SJCRH30 (cell line): ENCODE measurements around the gene SPATA9. TPM values are rescaled to one million over a fixed set of nuclear protein-coding genes. Genes with fewer than 3 reads are reported as not detected.

Experiments used
- DNase-seq, 2 experiments: peaks; one replicate each; pipeline ENCODE4 v3.0.0-alpha.2; 2015 to 2020
- H3K27ac ChIP-seq: fragments of 250-450 bp; sonication (Bioruptor Pico); 2 replicates; pipeline ENCODE4 v1.5.1; 2020; ENCODE audit warnings: mild to moderate bottlenecking, moderate library complexity
- H3K27me3 ChIP-seq: fragments of 250-450 bp; sonication (Bioruptor Pico); 2 replicates; pipeline ENCODE4 v1.5.1; 2020; ENCODE audit warnings: mild to moderate bottlenecking, moderate library complexity
- H3K36me3 ChIP-seq: fragments of 250-450 bp; sonication (Bioruptor Pico); 2 replicates; pipeline ENCODE4 v1.5.1; 2020; ENCODE audit warnings: mild to moderate bottlenecking, moderate library complexity
- H3K4me1 ChIP-seq: fragments of 250-450 bp; sonication (Bioruptor Pico); 2 replicates; pipeline ENCODE4 v1.5.1; 2020; ENCODE audit warnings: mild to moderate bottlenecking, moderate library complexity
- H3K4me3 ChIP-seq: fragments of 250-450 bp; sonication (Bioruptor Pico); 2 replicates; pipeline ENCODE4 v1.5.1; 2020; ENCODE audit warnings: mild to moderate bottlenecking, moderate library complexity
- H3K9me3 ChIP-seq: fragments of 250-450 bp; sonication (Bioruptor Pico); replicated peaks from 2 replicates; pipeline ENCODE4 v1.5.1; 2020; ENCODE audit warnings: mild to moderate bottlenecking, moderate library complexity
- total RNA-seq: library from RNA; depleted of rRNA; stranded (reverse); fragments of >200 nt; shearing (Covaris generic); gene quantifications from 2 replicates; pipeline ENCODE4 v1.2.3, GENCODE V29; 2014

SPATA9 gene
- total RNA-seq, 1 experiment from 2014 or later = 1.8 TPM

- no peak for DNase-seq
- Histone ChIP-seq H3K36me3 (no peaks in the 10 kb centered on the region), H3K27ac (no peak overlapping the region), H3K4me1 (peaks cover 19% of the 10 kb centered on the region), H3K4me3 (no peak overlapping the region), H3K9me3 (no peaks in the 10 kb centered on the region), H3K27me3 (no peaks in the 10 kb centered on the region)
Measured at GRCh38 chr5:95671826-95672225, 11.0 kb downstream of the SPATA9 start.

- Histone ChIP-seq H3K36me3 (no peaks in the 10 kb centered on the region), H3K4me1 (peaks cover 19% of the 10 kb centered on the region), H3K4me3 (no peak overlapping the region), H3K27ac (no peak overlapping the region), H3K9me3 (no peaks in the 10 kb centered on the region), H3K27me3 (no peaks in the 10 kb centered on the region)
- no peak for DNase-seq
Measured at GRCh38 chr5:95670568-95670967, 12.2 kb downstream of the SPATA9 start.

- no peak for DNase-seq
- Histone ChIP-seq H3K27me3 (no peaks in the 10 kb centered on the region), H3K4me1 (peaks cover 19% of the 10 kb centered on the region), H3K36me3 (no peaks in the 10 kb centered on the region), H3K27ac (no peak overlapping the region; the same call in 1 of the 2 replicates), H3K9me3 (no peaks in the 10 kb centered on the region), H3K4me3 (no peak overlapping the region)
Measured at GRCh38 chr5:95669985-95670384, 12.8 kb downstream of the SPATA9 start.

DNA sequence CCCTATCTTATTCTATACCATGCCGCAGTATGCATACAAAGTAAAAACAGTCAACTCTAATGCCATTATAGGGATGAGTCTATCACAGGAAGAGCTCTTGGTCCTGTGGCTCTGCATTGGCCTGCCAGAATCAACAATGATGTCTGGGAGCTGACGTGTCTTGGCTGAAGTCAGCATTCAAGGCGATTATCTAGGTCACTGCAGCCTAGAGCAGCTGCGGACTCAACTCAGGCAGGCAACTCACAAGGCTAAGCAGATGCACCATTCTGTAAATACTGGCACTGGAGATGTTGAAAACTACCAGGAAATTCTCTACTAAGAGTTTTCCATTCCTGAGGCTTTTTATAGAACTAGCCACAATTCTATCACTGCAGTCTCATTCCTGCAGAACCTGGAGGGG lies 13.3 kb downstream of the SPATA9 start:
- Histone ChIP-seq H3K9me3 (no peaks in the 10 kb centered on the region), H3K4me3 (no peak overlapping the region), H3K27ac (peak overlapping the region; percentile 7), H3K27me3 (no peaks in the 10 kb centered on the region), H3K4me1 (peaks cover 19% of the 10 kb centered on the region), H3K36me3 (no peaks in the 10 kb centered on the region)
- DNase-seq = peak; percentile 75 to 82

- no peaks in the 10 kb centered on the region for H3K36me3 ChIP-seq
- no peak for DNase-seq
- H3K27me3 ChIP-seq = no peaks in the 10 kb centered on the region
- H3K27ac ChIP-seq = no peak overlapping the region; the same call in 1 of the 2 replicates
- H3K4me1 ChIP-seq = peaks cover 21% of the 10 kb centered on the region
- no peaks in the 10 kb centered on the region for H3K9me3 ChIP-seq
- no peak overlapping the region for H3K4me3 ChIP-seq
Measured at GRCh38 chr5:95668728-95669127, 14.1 kb downstream of the SPATA9 start.

- no peaks in the 10 kb centered on the region for H3K27me3 ChIP-seq
- no peaks in the 10 kb centered on the region for H3K36me3 ChIP-seq
- no peaks in the 10 kb centered on the region for H3K9me3 ChIP-seq
- H3K4me3 ChIP-seq = no peak overlapping the region
- peaks cover 21% of the 10 kb centered on the region for H3K4me1 ChIP-seq
- no peak overlapping the region for H3K27ac ChIP-seq
- no peak for DNase-seq
Measured at GRCh38 chr5:95668216-95668615, 14.6 kb downstream of the SPATA9 start.

DNA sequence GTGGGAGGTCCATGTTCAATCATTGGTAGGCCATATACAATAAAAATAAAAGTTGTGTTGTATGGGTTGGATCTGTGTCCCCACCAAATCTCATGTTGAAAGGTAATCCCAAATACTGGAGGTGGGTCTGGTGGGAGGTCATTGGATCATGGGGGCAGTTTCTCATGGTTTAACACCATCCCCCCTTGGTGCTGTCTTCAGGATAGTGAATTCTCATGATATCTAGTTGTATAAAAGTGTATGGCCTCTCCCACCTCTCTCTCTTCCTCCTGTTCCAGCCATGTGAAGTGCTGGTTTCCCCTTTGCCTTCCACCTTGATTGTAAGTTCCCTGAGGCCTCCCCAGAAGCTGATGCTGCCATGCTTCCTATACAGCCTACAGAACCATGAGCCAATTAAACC lies 15.1 kb downstream of the SPATA9 start:
- Histone ChIP-seq H3K9me3 (no peaks in the 10 kb centered on the region), H3K4me1 (peaks cover 21% of the 10 kb centered on the region), H3K36me3 (no peaks in the 10 kb centered on the region), H3K4me3 (no peak overlapping the region), H3K27me3 (no peaks in the 10 kb centered on the region), H3K27ac (no peak overlapping the region)
- no peak for DNase-seq

- no peaks in the 10 kb centered on the region for H3K36me3 ChIP-seq
- H3K27ac ChIP-seq = no peak overlapping the region
- H3K4me3 ChIP-seq = no peak overlapping the region
- no peaks in the 10 kb centered on the region for H3K27me3 ChIP-seq
- no peak for DNase-seq
- peaks cover 21% of the 10 kb centered on the region for H3K4me1 ChIP-seq
- no peaks in the 10 kb centered on the region for H3K9me3 ChIP-seq
Measured at GRCh38 chr5:95667061-95667618, 15.7 kb downstream of the SPATA9 start.

DNA sequence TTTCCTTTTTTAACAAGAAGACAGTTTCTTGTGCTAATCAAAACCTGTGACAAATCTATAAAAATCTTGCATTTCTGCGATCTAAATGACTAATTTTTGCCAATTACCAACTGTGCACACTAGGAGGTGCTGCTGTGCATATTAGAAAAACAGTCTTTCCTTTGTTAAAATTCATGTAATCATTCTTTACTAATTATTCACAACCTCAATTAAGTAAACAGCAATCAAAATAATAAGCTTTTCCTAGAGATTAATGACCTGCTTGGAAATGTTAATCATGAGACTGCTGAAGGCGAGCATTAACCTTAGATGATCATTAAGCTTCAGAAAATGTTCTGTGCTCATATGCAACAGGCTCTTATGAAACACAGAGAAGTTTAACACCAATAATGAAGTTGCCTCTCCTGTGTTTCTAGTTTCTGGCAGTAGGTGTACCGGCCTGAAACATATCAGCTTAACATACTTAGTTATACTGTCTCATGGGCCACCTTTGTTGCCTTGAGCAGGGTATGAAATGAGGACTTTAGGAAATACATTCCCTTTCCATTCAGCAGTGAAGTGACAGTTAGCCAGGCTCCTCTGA lies 18.5 kb downstream of the SPATA9 start:
- peak in 1 of 2 experiments; percentile 67 for DNase-seq
- Histone ChIP-seq H3K27me3 (no peaks in the 10 kb centered on the region), H3K27ac (no peak overlapping the region)

DNA sequence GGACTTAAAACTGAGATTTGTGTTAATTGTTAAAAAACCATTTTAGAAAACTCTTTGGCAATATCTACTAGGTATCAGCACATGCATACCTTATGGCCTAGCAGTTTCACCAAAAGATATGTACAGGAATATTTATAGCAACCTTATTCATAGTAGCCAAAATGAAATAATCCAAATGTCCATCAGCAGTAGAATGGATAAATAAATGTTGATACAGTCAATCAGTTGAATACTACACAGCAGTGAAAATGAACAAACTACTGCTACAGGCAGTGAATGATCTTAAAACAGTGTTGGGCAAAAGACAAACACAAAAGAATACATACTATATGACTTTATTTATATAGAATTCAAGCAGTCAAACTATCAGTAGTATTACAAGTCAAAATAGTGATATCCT lies 19.8 kb downstream of the SPATA9 start:
- Histone ChIP-seq H3K4me1 (peaks cover 2% of the 10 kb centered on the region; the same call in 1 of the 2 replicates), H3K36me3 (no peaks in the 10 kb centered on the region), H3K9me3 (no peaks in the 10 kb centered on the region), H3K4me3 (no peak overlapping the region), H3K27ac (no peak overlapping the region), H3K27me3 (no peaks in the 10 kb centered on the region)
- DNase-seq = no peak

More for the DNA sequence above, 18.5 kb downstream of the SPATA9 start:
- H3K9me3 ChIP-seq = no peaks in the 10 kb centered on the region
- peaks cover 12% of the 10 kb centered on the region for H3K4me1 ChIP-seq
- H3K4me3 ChIP-seq = no peak overlapping the region
- no peaks in the 10 kb centered on the region for H3K36me3 ChIP-seq

- Histone ChIP-seq H3K36me3 (no peaks in the 10 kb centered on the region), H3K27ac (no peak overlapping the region), H3K27me3 (no peaks in the 10 kb centered on the region), H3K4me1 (peaks cover 2% of the 10 kb centered on the region), H3K9me3 (no peaks in the 10 kb centered on the region), H3K4me3 (no peak overlapping the region)
- DNase-seq = no peak
Measured at GRCh38 chr5:95660060-95660459, 22.7 kb downstream of the SPATA9 start.

DNA sequence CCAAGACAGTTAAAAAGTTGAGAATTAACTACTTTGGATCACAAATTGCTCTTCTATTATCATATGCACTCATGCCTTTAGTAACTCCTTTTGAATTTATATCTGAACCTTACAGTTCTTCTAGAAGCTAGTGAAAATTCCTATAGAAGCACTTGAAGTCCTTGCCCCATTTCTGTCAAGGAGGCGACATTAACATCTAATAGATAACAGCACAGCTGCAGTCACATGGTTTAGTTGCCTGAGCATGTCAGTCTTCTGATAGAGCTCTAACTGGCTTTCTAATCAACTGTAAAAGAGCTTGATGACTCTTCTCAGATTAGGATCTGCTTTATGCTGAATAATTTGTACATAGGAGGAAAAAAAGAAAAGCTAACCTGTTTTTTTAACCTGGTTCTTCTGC lies 27.2 kb downstream of the SPATA9 start:
- DNase-seq = no peak
- no peaks in the 10 kb centered on the region for H3K9me3 ChIP-seq
- H3K27ac ChIP-seq = no peak overlapping the region
- H3K27me3 ChIP-seq = no peaks in the 10 kb centered on the region
- H3K4me1 ChIP-seq = no peaks in the 10 kb centered on the region; the same call in 1 of the 2 replicates
- no peak overlapping the region for H3K4me3 ChIP-seq
- no peaks in the 10 kb centered on the region for H3K36me3 ChIP-seq

GRCh38 chr5:95654196-95654595 lies 28.6 kb downstream of the SPATA9 start:
- DNase-seq = no peak
- Histone ChIP-seq H3K27ac (no peak overlapping the region), H3K27me3 (no peaks in the 10 kb centered on the region), H3K4me1 (no peaks in the 10 kb centered on the region; the same call in 1 of the 2 replicates), H3K4me3 (no peak overlapping the region), H3K36me3 (no peaks in the 10 kb centered on the region), H3K9me3 (no peaks in the 10 kb centered on the region)

DNA sequence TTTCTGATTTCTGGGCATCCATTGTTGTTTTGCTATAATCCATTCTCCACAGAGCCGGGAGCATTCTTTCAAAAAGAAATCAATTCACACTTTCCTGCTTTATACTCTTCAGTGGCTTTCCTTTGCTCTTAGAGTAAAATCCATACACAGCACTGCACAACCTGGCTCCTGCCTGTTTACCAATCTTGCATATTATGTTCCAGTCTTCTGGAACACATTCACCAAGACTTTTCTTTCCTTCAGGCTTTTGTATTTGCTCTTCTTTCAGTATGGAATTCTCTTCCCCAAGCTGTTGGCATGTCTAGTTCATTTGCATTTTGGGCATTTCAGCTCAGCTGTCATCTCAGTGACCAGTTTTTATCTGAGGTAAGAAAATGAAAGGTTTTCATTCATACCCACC lies 29.9 kb downstream of the SPATA9 start:
- Histone ChIP-seq H3K9me3 (no peaks in the 10 kb centered on the region), H3K27me3 (no peaks in the 10 kb centered on the region), H3K4me1 (no peaks in the 10 kb centered on the region; the same call in 1 of the 2 replicates), H3K4me3 (no peak overlapping the region), H3K36me3 (no peaks in the 10 kb centered on the region), H3K27ac (no peak overlapping the region)
- no peak for DNase-seq

DNA sequence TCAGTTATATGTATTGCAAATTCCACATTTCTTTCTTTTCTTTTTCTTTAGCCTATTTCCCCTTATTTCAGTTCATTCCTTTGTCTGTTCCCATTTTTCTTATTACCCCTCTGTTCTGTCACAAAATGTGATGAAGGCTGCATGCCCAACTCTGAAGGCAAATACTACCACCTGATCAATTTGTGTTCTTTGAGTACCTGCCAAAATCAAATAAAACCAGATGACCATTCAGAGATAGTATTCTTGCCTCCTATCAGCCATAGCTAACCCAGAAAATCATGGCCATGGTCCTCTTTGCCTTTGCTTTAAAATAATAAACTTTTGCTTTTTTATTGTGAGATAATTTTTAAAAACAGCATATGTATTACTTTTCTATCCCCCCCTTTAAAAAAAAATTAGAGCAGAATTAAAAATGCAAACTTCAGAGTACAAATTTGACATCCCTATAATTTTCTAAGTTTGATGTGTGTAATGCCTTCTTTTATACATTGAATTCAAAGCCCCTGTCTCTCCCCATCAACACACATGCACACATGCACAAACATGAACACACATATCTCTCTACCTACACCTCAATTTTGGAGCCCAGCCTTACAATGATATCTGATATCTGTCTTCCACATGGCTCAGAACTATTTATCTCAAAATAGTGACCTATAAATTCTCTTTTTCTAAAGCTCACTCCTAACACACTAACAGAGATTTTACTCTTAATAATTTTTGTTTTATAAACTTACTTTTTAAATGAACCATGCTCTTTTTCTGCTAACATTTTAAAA lies 32.8 kb downstream of the SPATA9 start:
- Histone ChIP-seq H3K27me3 (no peaks in the 10 kb centered on the region), H3K9me3 (no peaks in the 10 kb centered on the region), H3K27ac (no peak overlapping the region), H3K36me3 (no peaks in the 10 kb centered on the region), H3K4me3 (no peak overlapping the region), H3K4me1 (no peaks in the 10 kb centered on the region; the same call in 1 of the 2 replicates)
- DNase-seq = no peak
